DOHH2 (cell line): ENCODE measurements around the gene GJB2.
A peak's percentile ranks its signal among the peaks of the same experiment; 100 is the strongest.

Experiments used
- H3F3A ChIP-seq: fragments of 200-600 bp; sonication (generic), shearing (Covaris generic); 2 replicates; pipeline ENCODE4 v1.6.0; 2016; ENCODE audit warnings: antibody characterized with exemption, mild to moderate bottlenecking; ENCODE audit not compliant: control insufficient read depth, insufficient read depth
- H3K27ac ChIP-seq: fragments of 200-600 bp; sonication (generic); 2 replicates; pipeline ENCODE4 v1.5.1; 2014; ENCODE audit warnings: low read depth, mild to moderate bottlenecking, low read length, moderate library complexity
- H3K27me3 ChIP-seq: fragments of 200-600 bp; sonication (generic); 2 replicates; pipeline ENCODE4 v1.6.1; 2014; ENCODE audit warnings: mild to moderate bottlenecking, low read length, mixed read lengths; ENCODE audit not compliant: control insufficient read depth
- H3K36me3 ChIP-seq: fragments of 200-600 bp; sonication (generic); 2 replicates; pipeline ENCODE4 v1.6.1; 2014; ENCODE audit warnings: mild to moderate bottlenecking, low read length, moderate library complexity, mixed read lengths; ENCODE audit not compliant: control insufficient read depth
- H3K4me1 ChIP-seq: fragments of 200-600 bp; sonication (generic); 2 replicates; pipeline ENCODE4 v1.6.1; 2014; ENCODE audit warnings: mild to moderate bottlenecking, low read length, mixed read lengths; ENCODE audit not compliant: control insufficient read depth
- H3K4me2 ChIP-seq: fragments of 200-600 bp; sonication (generic); 2 replicates; pipeline ENCODE4 v1.6.0; 2014; ENCODE audit warnings: mild to moderate bottlenecking, low read length, moderate library complexity
- H3K4me3 ChIP-seq: fragments of 200-600 bp; sonication (generic); 2 replicates; pipeline ENCODE4 v1.5.1; 2014; ENCODE audit warnings: mild to moderate bottlenecking, low read length, mixed read lengths
- H3K79me2 ChIP-seq: fragments of 200-600 bp; sonication (generic); 2 replicates; pipeline ENCODE4 v1.6.1; 2014; ENCODE audit warnings: mild to moderate bottlenecking, low read length, mixed read lengths; ENCODE audit not compliant: control insufficient read depth
- H3K9me2 ChIP-seq: fragments of 200-600 bp; sonication (generic); replicated peaks from 2 replicates; pipeline ENCODE4 v1.6.1; 2014; ENCODE audit warnings: mild to moderate bottlenecking, low read length, mixed read lengths; ENCODE audit not compliant: control insufficient read depth
- H3K9me3 ChIP-seq: fragments of 200-600 bp; sonication (generic); 2 replicates; pipeline ENCODE4 v1.6.1; 2014; ENCODE audit warnings: antibody characterized with exemption, low read length, mixed read lengths; ENCODE audit not compliant: control insufficient read depth, insufficient read depth
- H4K20me1 ChIP-seq: fragments of 200-600 bp; sonication (generic); 2 replicates; pipeline ENCODE4 v1.6.0; 2014; ENCODE audit warnings: low read depth, mild to moderate bottlenecking, antibody characterized with exemption, low read length, moderate library complexity; ENCODE audit not compliant: control insufficient read depth, insufficient read depth
- EZH2phosphoT487 ChIP-seq: fragments of 200-600 bp; sonication (generic); IDR thresholded peaks from 2 replicates; pipeline ENCODE4 v1.6.1; 2017; ENCODE audit warnings: borderline replicate concordance, mild to moderate bottlenecking, antibody characterized with exemption, low read length, moderate library complexity, mixed read lengths
- TF ChIP-seq, protein P1 (sequence below): fragments of 200-600 bp; sonication (generic); IDR thresholded peaks from one replicate; pipeline ENCODE4 v1.5.1; 2014; ENCODE audit warnings: antibody characterized with exemption, mild to moderate bottlenecking, low read depth, low read length; ENCODE audit not compliant: poor library complexity, severe bottlenecking

GJB2 gene

DNA sequence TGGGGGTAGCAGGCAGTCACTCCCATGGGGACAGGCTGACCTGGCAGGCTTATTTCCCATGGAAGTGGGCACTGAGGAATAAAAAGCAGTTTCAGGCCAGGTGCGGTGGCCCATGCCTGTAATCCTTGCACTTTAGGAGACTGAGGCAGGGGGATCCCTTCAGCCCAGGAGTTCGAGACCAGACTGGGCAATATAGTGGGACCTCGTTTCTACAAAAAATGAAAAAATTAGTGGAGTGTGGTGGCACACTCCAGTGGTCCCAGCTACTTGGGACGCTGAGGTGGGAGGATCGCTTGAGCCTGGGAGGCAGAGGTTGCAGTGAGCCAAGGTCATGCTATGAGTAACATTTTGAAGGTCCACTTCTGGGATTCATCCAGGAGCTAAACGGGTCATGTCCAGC is 6.0 kb downstream of the GJB2 start:
- Histone ChIP-seq H3K9me2 (no peaks in the 10 kb centered on the region), H3K27me3 (peaks cover 20% of the 10 kb centered on the region), H3K9me3 (no peaks in the 10 kb centered on the region), H3K36me3 (no peaks in the 10 kb centered on the region), H3K4me1 (no peaks in the 10 kb centered on the region), H3K27ac (no peak overlapping the region), H3K4me3 (no peak overlapping the region), H3K4me2 (no peak overlapping the region), H3F3A (no peaks in the 10 kb centered on the region), H4K20me1 (no peaks in the 10 kb centered on the region), H3K79me2 (no peaks in the 10 kb centered on the region)
- TF ChIP-seq EZH2phosphoT487, result no peak
- TF ChIP-seq, protein P1, sequence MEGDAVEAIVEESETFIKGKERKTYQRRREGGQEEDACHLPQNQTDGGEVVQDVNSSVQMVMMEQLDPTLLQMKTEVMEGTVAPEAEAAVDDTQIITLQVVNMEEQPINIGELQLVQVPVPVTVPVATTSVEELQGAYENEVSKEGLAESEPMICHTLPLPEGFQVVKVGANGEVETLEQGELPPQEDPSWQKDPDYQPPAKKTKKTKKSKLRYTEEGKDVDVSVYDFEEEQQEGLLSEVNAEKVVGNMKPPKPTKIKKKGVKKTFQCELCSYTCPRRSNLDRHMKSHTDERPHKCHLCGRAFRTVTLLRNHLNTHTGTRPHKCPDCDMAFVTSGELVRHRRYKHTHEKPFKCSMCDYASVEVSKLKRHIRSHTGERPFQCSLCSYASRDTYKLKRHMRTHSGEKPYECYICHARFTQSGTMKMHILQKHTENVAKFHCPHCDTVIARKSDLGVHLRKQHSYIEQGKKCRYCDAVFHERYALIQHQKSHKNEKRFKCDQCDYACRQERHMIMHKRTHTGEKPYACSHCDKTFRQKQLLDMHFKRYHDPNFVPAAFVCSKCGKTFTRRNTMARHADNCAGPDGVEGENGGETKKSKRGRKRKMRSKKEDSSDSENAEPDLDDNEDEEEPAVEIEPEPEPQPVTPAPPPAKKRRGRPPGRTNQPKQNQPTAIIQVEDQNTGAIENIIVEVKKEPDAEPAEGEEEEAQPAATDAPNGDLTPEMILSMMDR, result no peak

DNA sequence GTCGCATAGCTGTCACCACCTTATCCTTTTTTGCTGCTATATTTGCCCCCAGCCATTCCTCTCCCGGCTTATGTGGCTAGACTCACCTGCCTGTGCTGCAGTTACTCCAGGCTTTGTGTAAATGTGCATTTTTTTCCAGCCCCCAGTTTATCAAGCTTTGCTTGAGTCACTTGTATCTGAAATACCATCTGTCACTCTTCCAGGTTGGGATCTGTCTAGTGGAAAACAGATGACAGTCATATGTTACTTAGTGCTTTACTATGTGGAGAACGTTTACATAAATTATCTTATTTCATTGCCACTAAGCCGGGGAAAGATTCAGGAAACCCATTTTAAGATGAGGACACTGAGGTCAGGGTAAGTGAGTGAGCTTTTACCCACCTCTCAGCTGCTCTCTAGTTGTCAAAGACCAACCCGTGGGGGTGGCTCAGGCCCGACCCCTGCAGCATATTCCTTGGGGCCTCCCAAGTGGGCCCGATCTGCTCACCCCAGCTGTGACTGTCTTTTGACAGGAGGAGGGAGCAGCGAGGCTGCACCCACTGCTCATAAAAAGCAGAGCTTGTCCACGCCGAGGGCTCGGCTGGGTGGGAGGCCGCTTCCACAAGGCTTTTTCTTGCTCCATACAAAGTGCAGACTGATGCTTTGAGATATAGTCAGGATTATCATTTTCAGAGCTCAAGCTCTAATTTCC is 7.2 kb downstream of the GJB2 start:
- Histone ChIP-seq H3K27ac (no peak overlapping the region), H3K9me3 (no peaks in the 10 kb centered on the region), H3K27me3 (peaks cover 12% of the 10 kb centered on the region; the same call in 1 of the 2 replicates), H4K20me1 (no peaks in the 10 kb centered on the region), H3K4me2 (no peak overlapping the region), H3K79me2 (no peaks in the 10 kb centered on the region), H3F3A (no peaks in the 10 kb centered on the region), H3K9me2 (no peaks in the 10 kb centered on the region), H3K4me3 (no peak overlapping the region), H3K36me3 (no peaks in the 10 kb centered on the region), H3K4me1 (no peaks in the 10 kb centered on the region)
- TF ChIP-seq EZH2phosphoT487, result no peak
- TF ChIP-seq, protein P1, result no peak

DNA sequence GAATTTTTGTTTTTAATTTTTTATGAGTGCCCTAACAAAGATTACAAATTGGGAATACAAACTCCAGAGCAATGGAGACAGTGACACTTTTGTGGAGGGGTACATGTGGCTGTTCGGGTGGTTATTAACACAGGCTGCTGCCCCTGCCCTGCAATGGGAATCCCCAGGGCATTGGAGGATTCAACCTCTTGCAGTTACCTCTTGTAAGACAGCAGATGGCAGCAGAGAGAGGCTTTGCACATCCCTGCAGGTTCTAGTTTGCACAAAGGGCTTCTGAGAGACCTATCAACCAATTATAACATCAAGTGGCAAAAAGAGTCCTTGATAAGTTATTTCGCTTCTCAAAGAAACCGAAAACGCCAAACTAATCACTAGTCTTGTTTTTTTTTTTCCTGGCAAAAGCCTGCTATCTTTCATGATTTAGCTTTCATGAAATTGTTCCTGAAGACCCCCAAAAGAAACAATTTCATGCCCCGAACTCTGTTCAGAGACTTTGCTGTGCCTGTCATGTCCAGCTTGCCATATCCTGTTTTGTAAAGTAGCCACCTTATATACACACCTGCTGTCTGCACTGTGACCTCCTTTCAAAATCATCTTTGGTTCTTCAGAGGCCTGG is 10.4 kb downstream of the GJB2 start:
- no peak overlapping the region for H3K27ac ChIP-seq
- no peaks in the 10 kb centered on the region for H3K9me2 ChIP-seq
- H3K9me3 ChIP-seq, result no peaks in the 10 kb centered on the region
- H3K27me3 ChIP-seq, result peaks cover 11% of the 10 kb centered on the region; the same call in 1 of the 2 replicates
- TF ChIP-seq, protein P1, result peak; percentile 76
- no peak for TF ChIP-seq EZH2phosphoT487
- no peaks in the 10 kb centered on the region for H4K20me1 ChIP-seq
- no peaks in the 10 kb centered on the region for H3K36me3 ChIP-seq
- H3K79me2 ChIP-seq, result no peaks in the 10 kb centered on the region
- no peaks in the 10 kb centered on the region for H3F3A ChIP-seq
- H3K4me1 ChIP-seq, result no peaks in the 10 kb centered on the region
- H3K4me3 ChIP-seq, result no peak overlapping the region
- H3K4me2 ChIP-seq, result no peak overlapping the region
